PC-9 (cell line): ENCODE measurements around the gene MS4A6A.

Source experiments
- EZH2 ChIP-seq: fragments of 200-600 bp; sonication (generic); IDR thresholded peaks from 2 replicates; pipeline ENCODE4 v1.8.0; 2017; ENCODE audit warnings: antibody characterized with exemption, low read depth
- TF ChIP-seq, protein P1 (sequence below): fragments of 200-600 bp; sonication (generic); conservative IDR thresholded peaks from 2 replicates; pipeline ENCODE4 v1.6.1; 2017; ENCODE audit warnings: mixed run types, antibody characterized with exemption, mild to moderate bottlenecking, moderate library complexity

DNA sequence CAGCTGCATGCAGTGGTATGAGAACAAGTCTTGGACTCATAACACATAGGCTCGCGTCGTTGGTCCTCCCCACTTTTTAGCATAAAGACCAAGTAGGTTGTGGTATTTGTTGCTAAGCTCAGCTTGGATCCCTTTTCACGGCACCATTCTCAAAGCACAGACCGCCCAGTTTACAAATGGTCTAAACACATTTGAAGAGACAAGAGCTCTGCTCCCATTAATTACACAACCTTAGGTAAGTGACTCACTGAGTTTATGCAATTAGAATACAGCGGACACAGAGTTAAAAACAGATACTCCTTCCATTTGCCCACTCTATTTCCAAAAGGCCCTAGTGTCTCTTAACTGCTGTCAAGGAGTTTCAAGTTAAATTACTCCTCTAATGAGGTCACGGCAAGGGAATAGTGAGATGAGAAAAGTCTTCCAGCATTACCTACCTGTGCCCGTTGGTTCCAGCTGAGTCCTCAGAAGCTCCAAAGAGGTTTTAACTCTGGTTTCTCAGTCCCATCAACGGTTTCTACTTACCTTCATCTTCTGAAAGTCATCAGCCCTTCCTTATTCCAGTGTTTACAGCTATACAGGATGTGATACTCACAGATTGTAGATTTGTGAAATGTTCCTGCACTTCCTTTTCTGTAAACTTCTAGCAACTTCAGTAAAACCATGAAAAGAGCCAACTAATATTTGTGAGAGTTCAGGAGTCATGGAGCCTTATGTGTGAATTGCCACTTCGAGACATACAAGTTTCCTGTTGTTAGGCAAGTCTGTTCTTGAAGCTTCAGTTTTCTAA is at the start of gene MS4A6A:
- TF ChIP-seq, protein P1, sequence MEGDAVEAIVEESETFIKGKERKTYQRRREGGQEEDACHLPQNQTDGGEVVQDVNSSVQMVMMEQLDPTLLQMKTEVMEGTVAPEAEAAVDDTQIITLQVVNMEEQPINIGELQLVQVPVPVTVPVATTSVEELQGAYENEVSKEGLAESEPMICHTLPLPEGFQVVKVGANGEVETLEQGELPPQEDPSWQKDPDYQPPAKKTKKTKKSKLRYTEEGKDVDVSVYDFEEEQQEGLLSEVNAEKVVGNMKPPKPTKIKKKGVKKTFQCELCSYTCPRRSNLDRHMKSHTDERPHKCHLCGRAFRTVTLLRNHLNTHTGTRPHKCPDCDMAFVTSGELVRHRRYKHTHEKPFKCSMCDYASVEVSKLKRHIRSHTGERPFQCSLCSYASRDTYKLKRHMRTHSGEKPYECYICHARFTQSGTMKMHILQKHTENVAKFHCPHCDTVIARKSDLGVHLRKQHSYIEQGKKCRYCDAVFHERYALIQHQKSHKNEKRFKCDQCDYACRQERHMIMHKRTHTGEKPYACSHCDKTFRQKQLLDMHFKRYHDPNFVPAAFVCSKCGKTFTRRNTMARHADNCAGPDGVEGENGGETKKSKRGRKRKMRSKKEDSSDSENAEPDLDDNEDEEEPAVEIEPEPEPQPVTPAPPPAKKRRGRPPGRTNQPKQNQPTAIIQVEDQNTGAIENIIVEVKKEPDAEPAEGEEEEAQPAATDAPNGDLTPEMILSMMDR = no peak
- no peak for TF ChIP-seq EZH2
